ENCODE measurements around the gene RFX3.

GRCh38 chr9:3391414-3391813 is 134.4 kb downstream of the RFX3 start:
- TF ChIP-seq CTCF (IDR thresholded peaks at IDR 0.05; ENCODE audit: insufficient read depth, low read length, poor library complexity, severe bottlenecking), result no peak
- TF ChIP-seq EZH2phosphoT487 (conservative IDR thresholded peaks at IDR 0.05; ENCODE audit: low read length), result no peak

Data from SU-DHL-6 (cell line).